ENCODE results near the gene NDFIP2. TPM values are rescaled to one million over a fixed set of nuclear protein-coding genes. Genes with fewer than 3 reads are reported as not detected.
A peak's percentile ranks its signal among the peaks of the same experiment; 100 is the strongest.

Gene NDFIP2
- total RNA-seq, 1 donor from 2014 or later = 110 TPM

GRCh38 chr13:79497064-79497463 is 16.1 kb downstream of the NDFIP2 start:
- no peak for ATAC-seq

GRCh38 chr13:79497852-79498251 is 16.9 kb downstream of the NDFIP2 start:
- ATAC-seq = no peak

- no peak for ATAC-seq
These were observed 19.9 kb downstream of the NDFIP2 start for GRCh38 chr13:79500829-79501228.

- ATAC-seq = peak; percentile 89
These were observed 20.7 kb downstream of the NDFIP2 start for GRCh38 chr13:79501538-79502232.

GRCh38 chr13:79502859-79503468 is 22.0 kb downstream of the NDFIP2 start:
- ATAC-seq = no peak

- ATAC-seq = no peak
These were observed 22.6 kb downstream of the NDFIP2 start for GRCh38 chr13:79503473-79504017.

GRCh38 chr13:79508224-79508961 is 27.4 kb downstream of the NDFIP2 start:
- ATAC-seq = no peak

- ATAC-seq = no peak
These were observed 30.7 kb downstream of the NDFIP2 start for GRCh38 chr13:79511611-79512010.

GRCh38 chr13:79512950-79513349 is 32.0 kb downstream of the NDFIP2 start:
- ATAC-seq = no peak

- no peak for ATAC-seq
These were observed 35.6 kb downstream of the NDFIP2 start for GRCh38 chr13:79516595-79516994.

GRCh38 chr13:79519255-79519654 is 38.3 kb downstream of the NDFIP2 start:
- ATAC-seq = no peak

GRCh38 chr13:79522583-79522982 is 41.6 kb downstream of the NDFIP2 start:
- no peak for ATAC-seq

- ATAC-seq = no peak
These were observed 44.3 kb downstream of the NDFIP2 start for GRCh38 chr13:79525064-79525857.

- no peak for ATAC-seq
These were observed 46.7 kb downstream of the NDFIP2 start for GRCh38 chr13:79527698-79528097.

GRCh38 chr13:79528356-79528755 is 47.4 kb downstream of the NDFIP2 start:
- ATAC-seq = peak; percentile 45

GRCh38 chr13:79528759-79529191 is 47.8 kb downstream of the NDFIP2 start:
- peak; percentile 20 for ATAC-seq

GRCh38 chr13:79529817-79530216 is 48.9 kb downstream of the NDFIP2 start:
- ATAC-seq = no peak

GRCh38 chr13:79530270-79530669 is 49.3 kb downstream of the NDFIP2 start:
- no peak for ATAC-seq

GRCh38 chr13:79531542-79532254 is 50.7 kb downstream of the NDFIP2 start:
- ATAC-seq = no peak

- ATAC-seq = no peak
These were observed 51.6 kb downstream of the NDFIP2 start for GRCh38 chr13:79532576-79532975.

GRCh38 chr13:79533781-79534400 is 52.9 kb downstream of the NDFIP2 start:
- no peak for ATAC-seq
